Stimulated activated CD8-positive, alpha-beta memory T cell treated with anti-CD3 and anti-CD28 coated beads, Interleukin-15, amount 100 ng/mL, for 48 hours (primary cell): ENCODE data around the gene SEC24D.
A peak's percentile ranks its signal among the peaks of the same experiment; 100 is the strongest.

ENCODE experiments used
- DNase-seq, 2 donors: peaks; one replicate each; pipeline ENCODE4 v3.0.0-alpha.2; 2020; ENCODE audit warnings: low read depth in 2 of 2

Gene SEC24D

DNA sequence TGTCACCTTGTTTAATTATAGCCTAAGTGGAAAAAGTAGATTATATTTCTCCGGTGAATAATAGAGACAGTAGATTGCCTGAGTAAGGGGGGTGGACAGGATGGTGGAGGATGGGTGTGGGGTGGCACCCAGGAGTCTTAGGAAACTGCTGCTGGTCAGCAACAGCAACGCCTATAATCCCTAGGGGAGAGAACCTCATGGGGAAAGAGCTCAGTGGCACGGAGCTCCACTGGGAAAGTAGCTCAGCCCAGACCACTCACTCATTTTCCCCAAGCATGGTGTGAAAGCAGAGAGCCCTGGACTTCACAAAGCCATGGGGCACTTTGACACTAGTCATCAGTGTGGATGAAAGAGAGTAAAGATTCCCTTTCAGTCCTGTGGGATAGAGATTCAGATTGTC, 119.6 kb downstream of the SEC24D start:
- DNase-seq = no peak

DNA sequence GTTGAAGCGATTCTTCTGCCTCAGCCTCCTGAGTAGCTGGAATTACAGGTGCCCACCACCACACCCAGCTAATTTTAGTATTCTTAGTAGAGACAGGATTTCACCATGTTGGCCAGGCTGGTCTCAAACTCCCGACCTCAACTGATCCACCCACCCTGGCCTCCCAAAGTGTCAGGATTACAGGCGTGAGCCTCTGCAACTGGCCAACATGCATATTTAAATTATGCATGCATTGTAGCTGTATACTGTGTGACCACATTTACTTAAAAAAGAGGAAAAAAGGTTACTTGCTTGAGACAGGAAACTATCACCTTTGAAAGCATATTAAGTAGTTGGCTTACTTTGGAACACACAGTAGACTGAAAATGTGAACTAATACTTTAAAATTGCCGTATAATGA, 121.2 kb downstream of the SEC24D start:
- DNase-seq = no peak

DNA sequence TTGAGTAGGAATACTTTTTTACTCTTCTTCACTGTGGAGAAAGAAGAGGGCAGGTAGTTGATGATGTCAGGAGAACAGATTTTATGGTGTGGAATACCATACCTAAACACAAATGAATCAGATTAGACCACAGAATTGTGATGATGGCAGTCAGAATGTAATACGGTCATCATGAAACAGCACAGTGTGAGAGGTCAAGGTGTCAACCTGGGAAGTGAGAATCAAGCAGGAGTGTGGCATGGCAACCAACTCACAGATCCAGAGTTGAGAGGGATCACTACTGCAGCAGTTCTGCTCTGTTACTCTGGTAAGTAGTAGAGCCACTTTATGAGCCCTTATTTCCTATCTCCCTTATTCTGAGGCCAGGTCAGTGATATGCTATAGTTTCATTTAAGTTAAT, 123.1 kb downstream of the SEC24D start:
- no peak for DNase-seq

DNA sequence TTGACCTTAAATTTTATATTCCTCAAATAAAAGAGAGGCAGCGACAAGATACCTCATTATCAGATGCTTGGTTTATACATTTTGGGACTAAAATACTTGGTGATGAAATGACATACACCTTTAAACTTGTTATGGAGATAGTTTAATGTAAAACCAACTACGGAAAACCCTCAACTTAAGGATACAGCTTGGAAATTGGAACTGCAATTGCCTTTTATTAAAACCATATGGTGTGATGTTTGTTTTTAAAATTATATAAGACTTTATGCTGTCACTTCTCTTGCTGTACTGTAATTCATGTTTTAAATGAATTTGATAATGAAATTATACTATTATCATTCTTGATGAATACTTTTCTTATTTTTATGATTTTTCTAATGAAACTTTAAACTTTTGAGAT, 124.9 kb downstream of the SEC24D start:
- no peak for DNase-seq

DNA sequence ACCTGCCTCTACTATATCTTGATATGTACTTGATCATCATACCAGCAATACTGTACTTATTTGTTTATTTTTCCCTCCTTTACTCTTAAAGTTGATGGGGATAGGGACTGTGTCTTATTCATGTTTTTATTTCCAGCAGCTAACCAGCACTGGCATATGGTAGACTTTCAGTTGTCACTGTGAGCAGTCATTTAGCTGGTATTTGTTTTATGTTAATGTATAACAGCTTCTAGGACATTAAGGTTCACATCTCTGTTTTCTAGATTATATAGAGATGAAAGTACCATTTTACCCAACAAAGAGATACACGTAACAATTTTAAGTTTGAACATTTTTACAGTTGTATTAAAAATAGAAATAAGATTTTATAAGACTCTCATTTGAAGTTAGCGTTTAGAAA, 132.8 kb downstream of the SEC24D start:
- no peak for DNase-seq

- peak; percentile 80 to 82 for DNase-seq
Observed at GRCh38 chr4:118684873-118685811, 150.8 kb downstream of the SEC24D start, which contains the start of gene METTL14. TSS of gene METTL14 (plus strand) at chr4:118685392. CDS start at chr4:118685535, 143 bp downstream.

DNA sequence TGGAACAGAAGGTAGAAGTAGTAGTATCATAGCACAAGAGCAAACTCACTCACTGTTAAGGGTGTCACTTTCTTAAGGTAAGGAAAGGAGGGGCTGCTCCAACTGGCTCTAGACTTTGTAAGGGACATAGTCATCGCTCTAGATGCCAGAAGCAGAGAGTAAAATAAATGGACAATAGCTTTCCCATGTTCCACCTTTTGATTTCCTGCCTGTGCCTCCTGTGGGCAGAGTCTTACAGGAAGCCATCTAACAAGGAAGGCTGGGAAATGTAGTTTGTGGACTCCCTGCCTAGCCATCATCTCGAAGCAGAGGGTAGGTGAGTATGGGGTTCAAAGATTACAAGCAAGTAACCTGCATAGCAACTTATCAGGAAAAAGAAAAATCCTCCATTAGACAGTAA, 152.4 kb downstream of the SEC24D start:
- DNase-seq = no peak

DNA sequence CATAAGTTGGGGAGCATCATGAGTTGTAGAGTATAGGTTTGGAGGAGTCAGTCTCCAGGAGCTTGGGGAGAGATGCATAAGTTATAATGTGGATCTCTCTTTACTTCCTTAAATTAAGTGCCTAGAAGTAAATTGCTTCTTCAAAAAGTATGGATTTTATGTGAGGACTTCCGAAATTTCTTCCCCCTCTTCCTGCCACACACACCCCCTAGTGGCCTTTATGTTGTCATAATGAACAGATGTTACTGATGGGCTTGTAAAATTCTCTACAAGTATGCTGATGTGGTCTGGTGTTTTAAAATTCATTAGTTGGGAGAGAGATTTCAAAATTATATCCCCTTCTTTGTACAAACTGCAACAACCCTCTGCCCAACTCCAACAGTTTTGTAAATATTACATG, 153.0 kb downstream of the SEC24D start:
- no peak for DNase-seq

GRCh38 chr4:118680808-118681207, 155.1 kb downstream of the SEC24D start:
- DNase-seq = no peak

DNA sequence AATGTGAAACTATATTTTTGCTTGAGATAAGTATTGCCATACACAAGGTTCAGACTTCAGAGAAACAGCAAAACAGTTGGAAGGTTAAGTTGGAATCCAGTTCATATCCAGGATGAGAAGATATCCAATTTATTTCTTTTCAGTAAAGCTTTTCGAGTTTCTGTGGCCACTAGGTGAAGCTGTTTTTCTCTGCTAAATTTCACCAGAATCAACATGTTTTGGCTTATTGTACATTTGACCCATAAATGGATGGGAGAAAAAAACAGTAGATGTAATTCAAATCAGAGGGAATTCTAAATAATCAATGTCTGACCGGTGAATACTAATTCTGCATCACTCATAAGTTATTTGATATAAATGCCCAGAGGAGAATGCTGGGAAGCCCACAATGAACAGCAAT, 159.8 kb downstream of the SEC24D start:
- no peak for DNase-seq
